HG03469 (cell line): ENCODE measurements around the gene TP53TG3D.
"Not testable (repeated sequence)": the region's sequence is repeated elsewhere in the genome, so short reads cannot be mapped to it uniquely, and the experiment has no call there.

ENCODE experiments used
- ATAC-seq: cut with Tn5 transposase; IDR thresholded peaks from one replicate; pipeline ENCODE4 v1.9.1; 2021; ENCODE audit warnings: mild to moderate bottlenecking, moderate library complexity, moderate number of reproducible peaks; ENCODE audit not compliant: unreplicated experiment

Gene TP53TG3D, protein sequence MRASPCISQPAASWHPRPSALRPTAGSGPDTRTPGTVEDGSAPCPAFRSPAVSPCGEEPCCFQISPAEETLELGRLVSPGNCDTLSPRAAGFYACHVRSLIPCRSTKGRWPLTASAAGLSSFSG

GRCh38 chr16:32252986-32253385 lies at the start of gene TP53TG3D:
TP53TG3D (plus strand) TSS chr16:32253286; CDS start chr16:32253354, 68 bp downstream.
- ATAC-seq: not testable (repeated sequence)

DNA sequence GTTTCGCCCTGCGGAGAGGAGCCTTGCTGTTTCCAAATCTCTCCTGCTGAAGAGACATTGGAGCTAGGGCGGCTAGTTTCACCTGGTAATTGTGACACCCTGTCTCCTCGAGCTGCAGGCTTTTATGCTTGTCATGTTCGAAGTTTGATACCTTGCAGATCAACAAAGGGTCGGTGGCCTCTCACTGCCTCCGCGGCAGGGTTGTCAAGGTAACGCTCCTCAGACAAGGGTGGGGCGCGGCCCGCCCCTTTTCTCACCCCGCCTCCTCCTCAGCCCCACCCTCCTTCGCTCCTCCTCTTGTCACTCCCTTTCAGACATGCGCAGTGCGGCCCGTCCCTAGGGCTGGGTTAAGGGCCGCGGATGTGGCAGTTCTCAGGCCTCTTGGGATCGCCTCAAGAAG lies 421 bp downstream of the TP53TG3D start:
- not testable (repeated sequence) for ATAC-seq

- not testable (repeated sequence) for ATAC-seq
These were observed 8.4 kb downstream of the TP53TG3D start for GRCh38 chr16:32261526-32261925.

GRCh38 chr16:32263552-32263951 lies 10.5 kb downstream of the TP53TG3D start:
- not testable (repeated sequence) for ATAC-seq

GRCh38 chr16:32281910-32282309 lies 28.8 kb downstream of the TP53TG3D start:
- not testable (repeated sequence) for ATAC-seq

DNA sequence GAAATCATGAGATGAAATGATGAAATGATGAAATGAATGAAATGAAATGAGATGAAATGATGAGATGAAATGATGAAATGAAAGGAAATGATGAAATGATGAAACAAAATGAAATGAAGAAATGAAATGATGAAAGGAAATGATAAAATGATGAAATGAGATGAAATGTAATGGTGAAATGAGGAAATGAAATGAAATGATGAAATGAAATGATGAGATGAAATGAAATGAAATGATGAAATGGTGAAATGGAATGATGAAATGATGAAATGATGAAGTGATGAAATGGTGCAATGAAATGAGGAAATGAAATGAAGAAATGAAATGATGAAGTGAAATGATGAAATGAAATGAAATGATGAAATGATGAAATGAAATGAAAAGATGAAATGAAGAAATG lies 29.9 kb downstream of the TP53TG3D start:
- ATAC-seq: not testable (repeated sequence)

- ATAC-seq: not testable (repeated sequence)
These were observed 30.9 kb downstream of the TP53TG3D start for GRCh38 chr16:32283917-32284495.

DNA sequence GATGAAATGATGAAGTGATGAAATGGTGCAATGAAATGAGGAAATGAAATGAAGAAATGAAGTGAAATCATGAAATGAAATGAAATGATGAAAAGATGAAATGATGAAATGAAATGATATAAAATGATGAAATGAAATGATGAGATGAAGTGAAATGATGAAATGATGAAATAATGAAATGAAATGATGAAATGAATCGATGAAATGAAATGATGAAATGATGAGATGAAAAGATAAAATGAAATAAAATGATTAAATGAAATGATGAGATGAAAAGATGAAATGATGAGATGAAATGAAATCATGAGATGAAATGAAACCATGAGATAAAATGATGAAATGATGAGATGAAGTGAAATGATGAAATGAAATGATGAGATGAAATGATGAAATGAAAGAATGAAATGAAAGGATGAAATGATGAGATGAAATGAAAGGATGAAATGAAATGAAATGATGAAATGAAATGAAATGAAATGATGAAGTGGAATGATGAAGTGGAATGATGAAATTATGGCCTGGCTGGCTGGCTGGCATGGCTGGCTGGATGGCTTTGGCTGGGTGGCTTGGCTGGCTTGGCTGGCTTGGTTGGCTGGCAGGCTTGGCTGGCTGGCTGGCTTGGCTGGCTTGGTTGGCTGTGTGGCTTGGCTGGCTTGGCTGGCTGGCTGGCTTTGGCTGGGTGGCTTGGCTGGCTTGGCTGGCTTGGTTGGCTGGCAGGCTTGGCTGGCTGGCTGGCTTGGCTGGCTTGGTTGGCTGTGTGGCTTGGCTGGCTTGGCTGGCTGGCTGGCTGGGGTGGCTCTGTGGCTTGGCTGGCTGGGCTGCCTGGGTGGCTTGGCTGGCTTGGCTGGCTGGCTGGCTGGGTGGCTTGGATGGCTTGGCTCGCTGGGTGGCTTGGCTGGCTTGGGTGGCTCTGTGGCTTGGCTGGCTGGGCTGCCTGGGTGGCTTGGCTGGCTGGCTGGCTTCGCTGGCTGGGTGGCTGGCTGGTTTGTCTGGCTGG lies 32.0 kb downstream of the TP53TG3D start:
- ATAC-seq: not testable (repeated sequence)

DNA sequence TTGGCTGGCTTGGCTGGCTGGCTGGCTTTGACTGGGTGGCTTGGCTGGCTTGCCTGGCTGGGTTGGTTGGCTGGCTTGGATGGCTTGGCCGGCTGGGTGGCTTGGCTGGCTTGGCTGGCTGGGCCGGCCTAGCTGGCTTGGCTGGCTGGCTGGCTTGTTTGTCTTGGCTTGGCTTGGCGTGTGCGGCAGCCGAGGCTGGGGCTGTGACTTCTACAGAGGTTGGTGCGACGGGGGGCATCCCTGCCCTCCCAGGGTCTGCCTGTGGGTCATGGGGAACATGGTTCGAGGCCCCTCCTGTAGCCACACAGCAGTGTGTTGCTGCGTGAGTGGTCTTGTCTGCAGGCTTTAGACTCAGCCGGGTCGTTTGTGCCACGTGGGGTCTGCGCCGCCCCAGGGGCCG lies 33.1 kb downstream of the TP53TG3D start:
- ATAC-seq: not testable (repeated sequence)

DNA sequence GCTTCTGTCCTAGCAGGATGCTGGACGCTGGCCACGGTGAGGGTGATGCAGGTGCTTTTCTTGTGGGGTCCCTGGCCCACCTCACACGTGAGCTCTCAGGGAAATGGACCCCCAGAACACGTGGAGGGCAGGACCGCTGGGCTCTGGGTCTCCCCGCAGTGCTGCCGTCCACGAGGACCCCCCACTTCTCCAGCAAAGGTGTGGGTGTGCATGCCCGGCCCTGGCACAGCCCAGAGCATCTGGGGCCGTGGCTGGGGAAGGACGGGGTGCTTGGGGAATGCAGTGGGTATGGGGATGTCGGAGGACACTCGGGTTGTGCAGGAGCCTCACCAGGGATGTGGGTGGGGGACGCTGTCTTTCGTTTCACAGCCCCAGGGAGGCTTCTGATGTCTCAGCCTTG lies 34.7 kb downstream of the TP53TG3D start:
- not testable (repeated sequence) for ATAC-seq

DNA sequence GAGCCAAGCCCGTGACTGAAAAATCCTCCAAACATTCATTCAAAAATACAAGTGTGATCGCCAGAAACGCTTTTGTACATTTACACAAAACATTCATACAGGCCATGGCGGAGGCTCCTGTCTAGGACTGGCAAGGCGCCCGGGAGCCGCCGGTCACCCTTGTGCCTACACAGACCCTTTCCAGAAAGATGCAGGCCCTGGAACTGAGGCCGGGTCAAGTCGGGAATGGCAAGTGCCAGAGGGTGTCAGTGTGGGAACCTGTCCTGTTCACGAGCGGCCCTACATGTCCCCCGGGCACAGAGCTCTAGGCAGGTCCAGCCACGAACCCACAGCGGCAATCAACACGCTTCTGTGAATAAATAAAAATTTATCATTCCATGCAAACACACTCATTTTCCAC lies 36.1 kb downstream of the TP53TG3D start:
- ATAC-seq: not testable (repeated sequence)

GRCh38 chr16:32302776-32303175 lies 49.7 kb downstream of the TP53TG3D start:
- ATAC-seq: not testable (repeated sequence)
